ENCODE results near the gene BABAM2. TPM values are rescaled to one million over a fixed set of nuclear protein-coding genes. Genes with fewer than 3 reads are reported as not detected.

BABAM2 gene
- total RNA-seq, 1 donor from 2014 or later: 41.0 TPM

DNA sequence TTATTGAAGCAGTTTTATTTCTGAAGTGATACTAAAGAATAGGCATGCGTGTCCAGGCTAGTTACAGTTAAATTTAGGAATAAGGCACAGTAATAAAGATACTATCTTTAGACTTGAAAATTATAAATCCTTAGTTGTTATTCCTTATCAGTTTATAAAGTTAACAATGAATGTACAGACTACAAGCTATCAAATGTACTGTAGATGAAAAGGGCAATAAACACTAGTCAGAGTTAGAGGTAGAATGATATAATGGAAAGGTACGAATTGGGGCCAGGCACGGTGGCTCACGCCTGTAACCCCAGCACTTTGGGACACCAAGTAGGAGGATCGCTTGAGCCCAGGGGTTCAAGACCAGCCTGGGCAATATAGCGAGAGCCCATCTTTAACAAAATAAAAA lies 4.2 kb upstream of the BABAM2 start:
- TF ChIP-seq, protein P1, sequence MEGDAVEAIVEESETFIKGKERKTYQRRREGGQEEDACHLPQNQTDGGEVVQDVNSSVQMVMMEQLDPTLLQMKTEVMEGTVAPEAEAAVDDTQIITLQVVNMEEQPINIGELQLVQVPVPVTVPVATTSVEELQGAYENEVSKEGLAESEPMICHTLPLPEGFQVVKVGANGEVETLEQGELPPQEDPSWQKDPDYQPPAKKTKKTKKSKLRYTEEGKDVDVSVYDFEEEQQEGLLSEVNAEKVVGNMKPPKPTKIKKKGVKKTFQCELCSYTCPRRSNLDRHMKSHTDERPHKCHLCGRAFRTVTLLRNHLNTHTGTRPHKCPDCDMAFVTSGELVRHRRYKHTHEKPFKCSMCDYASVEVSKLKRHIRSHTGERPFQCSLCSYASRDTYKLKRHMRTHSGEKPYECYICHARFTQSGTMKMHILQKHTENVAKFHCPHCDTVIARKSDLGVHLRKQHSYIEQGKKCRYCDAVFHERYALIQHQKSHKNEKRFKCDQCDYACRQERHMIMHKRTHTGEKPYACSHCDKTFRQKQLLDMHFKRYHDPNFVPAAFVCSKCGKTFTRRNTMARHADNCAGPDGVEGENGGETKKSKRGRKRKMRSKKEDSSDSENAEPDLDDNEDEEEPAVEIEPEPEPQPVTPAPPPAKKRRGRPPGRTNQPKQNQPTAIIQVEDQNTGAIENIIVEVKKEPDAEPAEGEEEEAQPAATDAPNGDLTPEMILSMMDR (IDR thresholded peaks at IDR 0.05): no peak
- TF ChIP-seq POLR2AphosphoS5 (IDR thresholded peaks at IDR 0.05; ENCODE audit: insufficient read depth in 1 of 2, low read depth in 1 of 2) (no peak), POLR2A (IDR thresholded peaks at IDR 0.05) (no peak)
- Histone ChIP-seq H3K36me3 (no peaks in the 10 kb centered on the region), H3K4me3 (no peak overlapping the region), H3K9me3 (no peaks in the 10 kb centered on the region), H3K27me3 (no peaks in the 10 kb centered on the region), H3K4me1 (peaks cover 9% of the 10 kb centered on the region), H3K27ac (no peak overlapping the region)
- no peak for DNase-seq (ENCODE audit: extremely low spot score in 2 of 2)
- intact Hi-C loops (cut with DNase I): no loop called here

DNA sequence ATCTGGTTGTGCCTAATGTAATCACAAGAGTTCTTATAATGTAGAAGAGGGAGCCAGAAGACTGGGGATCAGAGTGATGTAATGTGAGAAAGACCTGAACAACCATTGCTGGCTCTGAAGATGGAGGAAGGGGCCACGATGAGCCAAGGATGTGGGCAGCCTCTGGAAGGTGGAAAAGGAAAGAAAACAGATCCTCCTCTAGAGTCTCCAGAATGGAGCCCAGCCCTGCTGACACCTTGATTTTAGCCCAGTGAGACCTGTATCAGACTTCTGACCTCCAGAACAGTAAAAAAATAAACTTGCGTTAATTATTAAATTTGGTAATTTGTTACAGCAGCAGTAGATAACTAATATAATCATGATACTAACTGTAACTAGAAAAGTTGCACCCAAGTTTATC lies 3.4 kb upstream of the BABAM2 start:
- H3K4me1 ChIP-seq: peaks cover 16% of the 10 kb centered on the region

DNA sequence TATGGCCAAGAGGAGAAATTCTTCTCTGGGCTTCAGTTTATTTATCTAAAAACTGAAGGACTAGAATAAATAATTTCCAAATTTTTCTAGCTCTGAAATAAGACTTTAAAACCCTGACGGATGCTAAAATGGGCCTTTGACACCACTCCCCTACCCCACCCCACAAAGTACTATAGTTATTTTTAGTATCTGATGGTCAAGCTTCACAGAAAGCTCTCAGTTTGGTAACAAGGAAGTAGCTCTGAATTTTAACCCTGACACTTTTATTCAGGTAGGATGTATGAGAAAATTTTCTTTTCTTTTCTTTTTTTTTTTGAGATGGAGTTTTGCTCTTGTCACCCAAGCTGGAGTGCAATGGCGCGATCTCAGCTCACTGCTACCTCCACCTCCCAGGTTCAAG lies 2.7 kb upstream of the BABAM2 start:
- Histone ChIP-seq H3K27me3 (no peaks in the 10 kb centered on the region), H3K9me3 (no peaks in the 10 kb centered on the region), H3K4me3 (no peak overlapping the region), H3K4me1 (peaks cover 19% of the 10 kb centered on the region), H3K27ac (peak overlapping the region; percentile 7), H3K36me3 (no peaks in the 10 kb centered on the region)
- no peak for DNase-seq (ENCODE audit: extremely low spot score in 2 of 2)
- TF ChIP-seq POLR2A (IDR thresholded peaks at IDR 0.05) (no peak), POLR2AphosphoS5 (IDR thresholded peaks at IDR 0.05; ENCODE audit: insufficient read depth in 1 of 2, low read depth in 1 of 2) (no peak)
- TF ChIP-seq, protein P1 (IDR thresholded peaks at IDR 0.05): no peak
- intact Hi-C loops (cut with DNase I): loop anchor here (2.0 kb wide), 1 partner anchor 509 kb away; no protein-coding TSS in a partner anchor

More for the DNA sequence above, 3.4 kb upstream of the BABAM2 start:
- TF ChIP-seq POLR2AphosphoS5 (IDR thresholded peaks at IDR 0.05; ENCODE audit: insufficient read depth in 1 of 2, low read depth in 1 of 2): no peak
- no peak for TF ChIP-seq POLR2A (IDR thresholded peaks at IDR 0.05)
- TF ChIP-seq, protein P1 (IDR thresholded peaks at IDR 0.05): no peak
- Histone ChIP-seq H3K36me3 (no peaks in the 10 kb centered on the region), H3K9me3 (no peaks in the 10 kb centered on the region), H3K4me3 (no peak overlapping the region), H3K27ac (no peak overlapping the region), H3K27me3 (no peaks in the 10 kb centered on the region)
- no peak for DNase-seq (ENCODE audit: extremely low spot score in 2 of 2)
- intact Hi-C loops (cut with DNase I): no loop called here

DNA sequence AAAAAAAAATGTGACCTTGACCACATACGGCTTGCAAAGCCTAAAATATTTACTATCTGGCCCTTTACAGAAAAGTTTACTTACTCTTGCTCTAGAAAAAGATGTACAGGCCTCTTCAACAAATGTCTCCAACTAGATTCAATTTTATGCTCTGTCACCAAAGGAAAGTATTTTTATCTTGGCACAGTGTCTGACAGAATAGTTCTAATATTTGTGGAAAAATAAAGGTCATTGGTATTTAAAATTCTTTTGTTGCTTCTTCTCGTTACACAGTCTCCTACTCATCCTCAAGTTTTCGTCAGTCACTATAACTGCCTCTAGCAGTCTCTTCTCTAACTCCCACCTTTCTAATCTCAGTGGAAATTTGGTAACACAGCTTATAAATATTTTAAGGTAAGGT lies 1.7 kb upstream of the BABAM2 start:
- peaks cover 19% of the 10 kb centered on the region for H3K4me1 ChIP-seq
- H3K36me3 ChIP-seq: no peaks in the 10 kb centered on the region
- no peak for DNase-seq (ENCODE audit: extremely low spot score in 2 of 2)
- H3K9me3 ChIP-seq: no peaks in the 10 kb centered on the region
- intact Hi-C loops (cut with DNase I): loop anchor here (2.0 kb wide), 1 partner anchor 508 kb away; no protein-coding TSS in a partner anchor
- H3K27me3 ChIP-seq: no peaks in the 10 kb centered on the region
- H3K27ac ChIP-seq: peak overlapping the region; percentile 7
- TF ChIP-seq POLR2A (IDR thresholded peaks at IDR 0.05) (no peak), POLR2AphosphoS5 (IDR thresholded peaks at IDR 0.05; ENCODE audit: insufficient read depth in 1 of 2, low read depth in 1 of 2) (no peak)
- TF ChIP-seq, protein P1 (IDR thresholded peaks at IDR 0.05): no peak
- no peak overlapping the region for H3K4me3 ChIP-seq

DNA sequence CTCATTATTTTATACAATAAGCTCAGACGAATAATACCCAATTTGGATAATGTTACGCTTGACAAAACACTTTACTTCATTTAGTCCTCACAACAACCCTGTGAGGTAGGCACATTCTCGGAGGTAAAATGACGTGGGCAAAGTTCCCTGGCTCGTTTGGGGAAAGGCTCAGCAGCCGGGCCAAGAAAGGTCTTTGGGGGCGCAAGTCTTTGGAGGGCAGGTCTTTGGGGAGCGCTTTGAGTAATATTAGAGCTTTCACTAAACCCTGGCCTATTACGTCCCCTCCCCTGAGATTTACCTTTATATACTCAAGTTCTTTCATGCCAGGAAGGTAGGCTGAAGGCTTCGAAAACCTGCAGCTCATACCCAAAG lies 769 bp upstream of the BABAM2 start:
- Histone ChIP-seq H3K27ac (peak overlapping the region; percentile 84), H3K36me3 (no peaks in the 10 kb centered on the region), H3K27me3 (no peaks in the 10 kb centered on the region), H3K4me3 (peak overlapping the region; percentile 59 to 91), H3K9me3 (no peaks in the 10 kb centered on the region), H3K4me1 (peaks cover 19% of the 10 kb centered on the region)
- intact Hi-C loops (cut with DNase I): loop anchor here (2.0 to 10.0 kb wide), 2 partner anchors 175 to 507 kb away; no protein-coding TSS in a partner anchor
- DNase-seq (ENCODE audit: extremely low spot score in 2 of 2): no peak
- TF ChIP-seq POLR2AphosphoS5 (IDR thresholded peaks at IDR 0.05; ENCODE audit: insufficient read depth in 1 of 2, low read depth in 1 of 2): no peak
- TF ChIP-seq, protein P1 (IDR thresholded peaks at IDR 0.05): no peak
- no peak for TF ChIP-seq POLR2A (IDR thresholded peaks at IDR 0.05)

Data from vagina (tissue), 2 donors.